HEK293T (cell line): ENCODE data around the gene RRP15.

Source experiments
- ARNT ChIP-seq: fragments of 450-650 bp; IDR thresholded peaks from 2 replicates; pipeline ENCODE4 v1.6.1; 2017; ENCODE audit warnings: mild to moderate bottlenecking
- BHLHE40 ChIP-seq: fragments of 450-650 bp; IDR thresholded peaks from 2 replicates; pipeline ENCODE4 v1.6.1; 2016; ENCODE audit warnings: mild to moderate bottlenecking, moderate library complexity, borderline replicate concordance
- CTBP1 ChIP-seq: fragments of 450-650 bp; IDR thresholded peaks from 2 replicates; pipeline ENCODE4 v1.6.1; 2016; ENCODE audit warnings: borderline replicate concordance
- FOXA1 ChIP-seq: fragments of 450-650 bp; IDR thresholded peaks from 2 replicates; pipeline ENCODE4 v1.6.1; 2016; ENCODE audit warnings: mild to moderate bottlenecking
- FOXK2 ChIP-seq: fragments of 450-650 bp; IDR thresholded peaks from 2 replicates; pipeline ENCODE4 v1.6.1; 2016; ENCODE audit warnings: mild to moderate bottlenecking
- FOXM1 ChIP-seq: fragments of 450-650 bp; IDR thresholded peaks from 2 replicates; pipeline ENCODE4 v1.6.1; 2017; ENCODE audit warnings: mild to moderate bottlenecking, borderline replicate concordance
- LEF1 ChIP-seq: fragments of 450-650 bp; IDR thresholded peaks from 2 replicates; pipeline ENCODE4 v1.6.1; 2017; ENCODE audit warnings: mild to moderate bottlenecking, borderline replicate concordance
- NFRKB ChIP-seq: fragments of 450-650 bp; IDR thresholded peaks from 2 replicates; pipeline ENCODE4 v1.6.1; 2016; ENCODE audit warnings: mild to moderate bottlenecking, moderate library complexity
- SP1 ChIP-seq: fragments of 450-650 bp; IDR thresholded peaks from 2 replicates; pipeline ENCODE4 v1.6.1; 2017
- SUZ12 ChIP-seq: fragments of 450-650 bp; IDR thresholded peaks from 2 replicates; pipeline ENCODE4 v1.6.1; 2016; ENCODE audit warnings: mild to moderate bottlenecking

GRCh38 chr1:218294546-218294945 lies 9.5 kb downstream of the RRP15 start:
- no peak for TF ChIP-seq FOXM1
- no peak for TF ChIP-seq BHLHE40
- TF ChIP-seq NFRKB, result no peak
- no peak for TF ChIP-seq FOXK2
- no peak for TF ChIP-seq SP1
- TF ChIP-seq CTBP1, result no peak
- TF ChIP-seq SUZ12, result no peak
- TF ChIP-seq FOXA1, result no peak
- TF ChIP-seq ARNT, result no peak
- TF ChIP-seq LEF1, result no peak
